ENCODE data around the gene ETFBKMT. TPM values are rescaled to one million over a fixed set of nuclear protein-coding genes. Genes with fewer than 3 reads are reported as not detected.

Gene ETFBKMT
- total and polyA plus RNA-seq, 2 of the 13 experiments (the other 11 are each of a cell fraction or from before 2014, with no cell fraction given), result 0.62 to 0.93 TPM

GRCh38 chr12:31631023-31631724 lies 28.3 kb upstream of the ETFBKMT start:
- BruUV-seq (replicated peaks), result no TSS peak
- Histone ChIP-seq H4K20me1 (ENCODE audit: insufficient read depth, low read length) (no peaks in the 10 kb centered on the region), H3K4me1 (ENCODE audit: insufficient read depth, low read length) (peaks cover 13% of the 10 kb centered on the region), H3K27me3 (ENCODE audit: control insufficient read depth in 1 of 2, insufficient read depth in 2 of 2, low read length in 2 of 2) (no peaks in the 10 kb centered on the region; a peak in 1 of 5 replicates), H2AFZ (ENCODE audit: low read length) (no peak overlapping the region), H3K9ac (ENCODE audit: insufficient read depth, low read depth, low read length) (no peak overlapping the region), H3K79me2 (ENCODE audit: insufficient read depth, low read length) (no peaks in the 10 kb centered on the region), H3K36me3 (replicated peaks in 1 of 2; ENCODE audit: control insufficient read depth in 1 of 2, insufficient read depth in 2 of 2, low read length in 2 of 2) (no peaks in the 10 kb centered on the region), H3K4me2 (ENCODE audit: low read depth, low read length) (no peak overlapping the region), H3K27ac (ENCODE audit: extremely low read length, insufficient read depth, low read length) (no peak overlapping the region), H3K9me3 (ENCODE audit: low read length) (no peaks in the 10 kb centered on the region), H3K4me3 (replicated peaks in 1 of 3; ENCODE audit: insufficient read depth in 1 of 3, low read depth in 2 of 3, low read length in 3 of 3) (no peak overlapping the region)
- FAIRE-seq (no peak), ATAC-seq (no peak; the same call in 1 of the 3 replicates), DNase-seq (ENCODE audit: low spot score) (no peak)
- no peak for TF ChIP-seq ZBTB44 (CRISPR knock-in tag; IDR thresholded peaks at IDR 0.05)
- TF ChIP-seq SRSF4 (IDR thresholded peaks at IDR 0.05; ENCODE audit: low read depth, low read length, poor library complexity, severe bottlenecking), result no peak
- TF ChIP-seq ZNF207 (IDR thresholded peaks at IDR 0.05; ENCODE audit: borderline replicate concordance), result no peak
- TF ChIP-seq PREB (CRISPR knock-in tag; IDR thresholded peaks at IDR 0.05), result no peak
- no peak for TF ChIP-seq SATB2 (CRISPR knock-in tag; IDR thresholded peaks at IDR 0.05)
- TF ChIP-seq ZNF891 (CRISPR knock-in tag; IDR thresholded peaks at IDR 0.05), result no peak
- no peak for TF ChIP-seq RBAK (CRISPR knock-in tag; IDR thresholded peaks at IDR 0.05)
- no peak for TF ChIP-seq ZGPAT (CRISPR knock-in tag; IDR thresholded peaks at IDR 0.05)
- TF ChIP-seq ZNF430 (CRISPR knock-in tag; IDR thresholded peaks at IDR 0.05), result no peak
- TF ChIP-seq SETDB1 (CRISPR knock-in tag; IDR thresholded peaks at IDR 0.05; ENCODE audit: borderline replicate concordance), result no peak
- TF ChIP-seq SAFB2 (CRISPR knock-in tag; IDR thresholded peaks at IDR 0.05; ENCODE audit: borderline replicate concordance, low read depth), result no peak
- no peak for TF ChIP-seq AGO2 (optimal IDR thresholded peaks at IDR 0.05; ENCODE audit: low read depth, low read length)
- TF ChIP-seq ZNF563 (CRISPR knock-in tag; IDR thresholded peaks at IDR 0.05), result no peak
- no peak for TF ChIP-seq GFI1 (CRISPR knock-in tag; IDR thresholded peaks at IDR 0.05; ENCODE audit: borderline replicate concordance)
- TF ChIP-seq ZNF616 (CRISPR knock-in tag; IDR thresholded peaks at IDR 0.05; ENCODE audit: low read depth), result no peak
- no peak for TF ChIP-seq ESRRA (CRISPR knock-in tag; IDR thresholded peaks at IDR 0.05; ENCODE audit: low read depth)
- no peak for TF ChIP-seq ZNF883 (CRISPR knock-in tag; IDR thresholded peaks at IDR 0.05; ENCODE audit: not compliant biosample characterization)
- intact Hi-C loops (cut with micrococcal nuclease; ENCODE audit: unreplicated experiment), result loop anchor here (10.0 kb wide), 1 partner anchor 376 kb away; no protein-coding TSS in a partner anchor
- 49% methylated on average over 6 of the region's 6 CpGs for WGBS (ENCODE audit: low lambda C conversion rate)
- POLR2A ChIA-PET, result no interaction called here
- CTCF ChIA-PET (ENCODE audit: low intra/inter-chr PET ratio, low total read pairs), result no interaction called here
- in situ Hi-C loops (cut with HindIII; ENCODE audit: extremely low pct_ligation_motif_present, low pct_unique_long_range_greater_than_20kb), result loop anchor here (10.0 kb wide), 1 partner anchor 376 kb away; no protein-coding TSS in a partner anchor
